Measurements from ENCODE around the gene HELLS.

GRCh38 chr10:94602729-94603515 lies 57.3 kb downstream of the HELLS start:
- TF ChIP-seq, protein P1, sequence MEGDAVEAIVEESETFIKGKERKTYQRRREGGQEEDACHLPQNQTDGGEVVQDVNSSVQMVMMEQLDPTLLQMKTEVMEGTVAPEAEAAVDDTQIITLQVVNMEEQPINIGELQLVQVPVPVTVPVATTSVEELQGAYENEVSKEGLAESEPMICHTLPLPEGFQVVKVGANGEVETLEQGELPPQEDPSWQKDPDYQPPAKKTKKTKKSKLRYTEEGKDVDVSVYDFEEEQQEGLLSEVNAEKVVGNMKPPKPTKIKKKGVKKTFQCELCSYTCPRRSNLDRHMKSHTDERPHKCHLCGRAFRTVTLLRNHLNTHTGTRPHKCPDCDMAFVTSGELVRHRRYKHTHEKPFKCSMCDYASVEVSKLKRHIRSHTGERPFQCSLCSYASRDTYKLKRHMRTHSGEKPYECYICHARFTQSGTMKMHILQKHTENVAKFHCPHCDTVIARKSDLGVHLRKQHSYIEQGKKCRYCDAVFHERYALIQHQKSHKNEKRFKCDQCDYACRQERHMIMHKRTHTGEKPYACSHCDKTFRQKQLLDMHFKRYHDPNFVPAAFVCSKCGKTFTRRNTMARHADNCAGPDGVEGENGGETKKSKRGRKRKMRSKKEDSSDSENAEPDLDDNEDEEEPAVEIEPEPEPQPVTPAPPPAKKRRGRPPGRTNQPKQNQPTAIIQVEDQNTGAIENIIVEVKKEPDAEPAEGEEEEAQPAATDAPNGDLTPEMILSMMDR (IDR thresholded peaks at IDR 0.05): no peak
- TF ChIP-seq POLR2A (IDR thresholded peaks at IDR 0.05): no peak
